ENCODE data around the gene RAI1. TPM values are rescaled to one million over a fixed set of nuclear protein-coding genes. Genes with fewer than 3 reads are reported as not detected.

The RAI1 gene
- total RNA-seq, 2 donors from 2014 or later, result 25.6 to 36.5 TPM

DNA sequence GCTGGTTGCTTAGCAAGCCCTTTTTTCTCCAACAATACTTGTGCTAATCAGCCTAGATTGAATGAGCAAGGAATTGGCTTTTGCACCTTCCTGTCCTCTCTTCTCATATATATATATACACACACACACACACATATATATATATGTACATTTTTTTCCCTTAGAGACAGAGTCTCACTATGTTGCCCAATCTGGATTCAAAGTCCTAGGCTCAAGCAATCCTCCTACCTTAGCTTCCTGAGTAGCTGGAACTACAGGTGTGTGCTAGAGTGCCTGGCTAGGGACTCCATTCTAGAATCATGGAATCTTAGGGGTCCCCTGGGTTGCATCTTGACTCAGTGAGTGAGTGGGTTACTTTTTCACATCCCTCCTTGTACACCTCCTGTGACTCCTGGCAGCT, 27.0 kb downstream of the RAI1 start:
- DNase-seq (ENCODE audit: low spot score), result no peak
- intact Hi-C loops (cut with DNase I), result no loop called here

- DNase-seq (ENCODE audit: low spot score), result no peak
- intact Hi-C loops (cut with DNase I), result no loop called here
These were observed 27.6 kb downstream of the RAI1 start for GRCh38 chr17:17708816-17709215.

DNA sequence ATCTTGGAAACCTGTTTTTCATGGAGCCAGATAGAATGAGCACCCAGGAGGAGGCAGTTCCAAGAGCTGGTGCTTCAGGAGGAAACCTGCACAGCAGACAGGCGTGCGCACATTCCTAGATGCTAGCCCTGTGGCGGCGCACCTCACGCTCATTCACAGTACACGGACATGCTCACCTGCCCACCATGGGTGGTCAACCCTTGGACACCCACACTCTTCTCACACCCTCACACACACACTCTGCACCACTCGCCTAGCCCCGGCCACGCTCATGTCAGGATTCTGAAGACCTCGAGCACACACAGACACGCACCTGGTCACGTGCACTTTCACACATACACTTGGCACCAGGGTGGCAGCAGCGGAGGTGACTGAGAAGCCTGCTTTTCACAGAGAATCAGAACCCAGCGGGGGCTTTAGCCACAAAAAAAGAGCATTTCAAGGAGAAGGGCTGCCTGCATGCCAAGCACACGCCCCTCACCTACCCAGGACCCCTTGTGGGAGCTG, 28.6 kb downstream of the RAI1 start:
- intact Hi-C loops (cut with DNase I), result no loop called here
- DNase-seq (ENCODE audit: low spot score), result no peak

GRCh38 chr17:17710355-17710727, 29.1 kb downstream of the RAI1 start:
- DNase-seq (ENCODE audit: low spot score), result no peak
- intact Hi-C loops (cut with DNase I), result no loop called here

DNA sequence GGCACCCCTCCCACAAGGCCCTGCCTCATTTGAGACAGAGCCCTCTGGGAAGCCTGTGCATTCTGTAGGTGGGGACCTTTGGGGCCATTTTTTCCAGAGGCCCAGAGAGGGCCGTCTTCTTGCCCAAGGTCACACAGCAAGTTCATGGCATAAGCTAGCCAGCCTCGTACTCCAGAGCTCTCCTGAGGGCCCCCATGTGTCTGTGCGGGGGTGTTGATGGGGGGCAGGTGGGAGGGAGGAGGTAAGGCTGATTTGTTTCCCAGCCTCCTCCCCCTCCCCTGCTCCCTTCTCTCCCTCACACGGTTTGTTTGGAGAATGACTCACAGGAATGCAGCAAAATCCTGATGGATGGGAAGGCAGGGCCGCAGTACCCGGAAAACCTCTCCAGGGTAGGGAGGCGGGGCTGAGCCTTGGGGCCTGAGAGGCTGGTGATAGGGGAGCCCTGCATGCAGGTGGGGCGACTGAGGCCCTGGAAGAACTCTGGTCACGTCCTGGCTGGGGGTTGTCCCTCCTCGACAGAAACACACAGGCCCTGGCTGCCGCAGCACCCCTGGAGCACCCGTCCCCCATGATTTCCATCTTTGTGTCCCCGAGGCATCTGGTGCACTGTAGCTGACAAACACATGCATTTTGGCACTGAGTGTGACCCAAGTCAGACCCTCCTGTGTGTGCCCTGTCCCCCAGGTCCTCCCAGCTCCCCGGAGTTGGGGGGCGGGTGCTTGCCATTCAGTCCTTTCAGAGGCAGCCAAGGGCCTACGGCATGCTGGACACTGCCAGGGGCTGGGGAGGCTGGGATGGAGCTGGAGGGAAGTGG, 29.7 kb downstream of the RAI1 start:
- intact Hi-C loops (cut with DNase I), result no loop called here
- DNase-seq (ENCODE audit: low spot score), result no peak

- DNase-seq (ENCODE audit: low spot score), result no peak
- intact Hi-C loops (cut with DNase I), result no loop called here
These were observed 30.4 kb downstream of the RAI1 start for GRCh38 chr17:17711641-17712162.

DNA sequence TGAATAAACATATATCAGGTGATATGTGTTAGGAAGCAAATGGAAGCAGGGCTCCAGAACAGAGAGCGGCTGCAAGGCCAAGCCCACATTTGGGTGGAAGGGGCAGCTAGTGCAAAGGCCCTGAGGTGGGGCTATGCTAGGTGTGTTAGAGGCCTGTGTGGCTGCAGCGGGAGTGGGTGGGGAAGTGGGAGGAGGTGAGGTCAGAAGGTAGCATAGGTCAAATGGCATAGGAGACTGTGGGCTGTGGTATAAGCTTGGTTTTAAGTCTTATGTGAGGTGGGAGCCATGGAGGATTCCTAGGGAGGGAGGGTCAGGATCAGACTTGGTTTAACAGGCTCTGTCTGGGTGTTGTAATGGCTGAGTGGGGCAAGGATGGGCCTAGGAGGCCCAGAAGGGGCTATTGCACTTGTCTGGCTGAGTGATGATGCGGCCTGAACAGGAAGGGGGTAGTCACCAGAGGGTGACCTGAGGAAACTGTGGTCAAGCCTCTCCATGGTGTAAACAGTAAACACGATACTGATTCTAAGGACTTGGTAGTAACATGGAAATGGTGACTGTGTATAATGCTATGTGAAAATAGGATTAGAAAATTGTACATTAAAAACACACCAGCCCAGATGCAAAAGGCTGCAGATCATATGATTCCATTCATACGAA, 31.1 kb downstream of the RAI1 start:
- DNase-seq (ENCODE audit: low spot score), result no peak
- intact Hi-C loops (cut with DNase I), result no loop called here

- peak; percentile 88 for DNase-seq (ENCODE audit: low spot score)
These were observed 32.6 kb downstream of the RAI1 start for GRCh38 chr17:17713839-17714238.

DNA sequence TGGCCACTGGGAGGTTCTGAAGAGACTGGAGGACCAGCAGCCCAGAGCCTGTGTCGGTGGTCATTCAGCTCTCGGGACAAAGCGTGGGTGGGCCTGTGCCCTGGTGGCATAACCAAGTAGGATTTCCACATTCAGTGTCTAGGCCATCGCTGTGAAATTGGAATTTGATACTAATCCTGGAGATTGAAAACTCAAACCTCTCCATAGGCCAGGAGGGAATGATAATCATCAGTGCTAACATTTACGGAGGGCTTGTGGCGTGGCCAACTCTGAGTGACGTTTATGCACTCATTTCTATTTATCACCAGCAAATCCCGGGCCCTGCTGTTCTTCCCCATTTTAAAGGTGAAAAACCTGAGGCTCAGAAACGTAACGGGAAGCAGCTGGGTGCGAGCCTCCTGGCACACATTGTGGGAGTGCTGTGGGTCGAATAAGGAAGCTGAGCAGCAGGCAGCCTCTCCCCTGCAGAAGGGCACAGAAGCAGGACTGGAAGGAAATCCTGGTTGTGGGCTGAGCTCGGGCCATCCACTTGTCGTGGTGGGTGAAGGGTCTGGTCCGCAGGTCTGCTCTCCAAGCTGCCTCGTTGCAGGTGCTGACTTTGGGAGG, 33.1 kb downstream of the RAI1 start:
- intact Hi-C loops (cut with DNase I), result no loop called here
- DNase-seq (ENCODE audit: low spot score), result no peak

More at GRCh38 chr17:17713839-17714238, 32.6 kb downstream of the RAI1 start:
- intact Hi-C loops (cut with DNase I), result no loop called here

- intact Hi-C loops (cut with DNase I), result no loop called here
These were observed 33.6 kb downstream of the RAI1 start for GRCh38 chr17:17714879-17715278.

DNA sequence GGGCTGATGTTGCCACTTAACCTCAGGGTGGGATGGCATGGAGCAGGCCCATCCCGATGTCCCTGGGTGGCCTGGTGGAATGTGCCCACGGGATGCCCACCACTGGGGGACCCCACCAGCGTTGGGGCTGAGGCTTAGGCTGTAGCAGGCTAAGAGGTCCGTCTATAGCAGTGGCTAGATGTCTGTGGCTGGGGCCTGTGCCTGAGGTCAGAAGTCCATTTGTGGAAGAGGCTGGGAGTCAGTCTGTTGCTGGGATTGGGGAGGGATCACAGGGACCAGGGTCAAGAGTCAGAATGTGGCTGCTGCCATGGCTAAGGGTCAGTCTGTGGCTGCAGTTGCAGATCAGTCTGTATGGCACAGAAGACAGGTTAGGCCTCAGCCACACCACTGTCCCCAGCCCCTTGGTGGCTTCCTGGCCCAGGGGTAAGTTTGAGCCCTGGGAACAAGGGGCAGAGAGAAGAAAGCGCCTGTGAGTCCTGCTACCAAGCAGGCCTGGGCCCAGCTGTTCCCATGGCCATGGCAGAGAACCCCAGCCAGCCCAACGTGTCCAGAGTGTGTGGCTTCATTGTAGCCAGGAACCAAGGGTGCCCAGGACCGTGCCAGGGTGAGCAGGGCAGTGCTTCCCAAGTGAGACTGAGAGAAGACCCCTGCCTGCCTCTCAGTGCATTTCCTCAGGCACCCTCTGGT, 35.7 kb downstream of the RAI1 start:
- intact Hi-C loops (cut with DNase I), result no loop called here
- no peak for DNase-seq (ENCODE audit: low spot score)

More at GRCh38 chr17:17714879-17715278, 33.6 kb downstream of the RAI1 start:
- no peak for DNase-seq (ENCODE audit: low spot score)

DNA sequence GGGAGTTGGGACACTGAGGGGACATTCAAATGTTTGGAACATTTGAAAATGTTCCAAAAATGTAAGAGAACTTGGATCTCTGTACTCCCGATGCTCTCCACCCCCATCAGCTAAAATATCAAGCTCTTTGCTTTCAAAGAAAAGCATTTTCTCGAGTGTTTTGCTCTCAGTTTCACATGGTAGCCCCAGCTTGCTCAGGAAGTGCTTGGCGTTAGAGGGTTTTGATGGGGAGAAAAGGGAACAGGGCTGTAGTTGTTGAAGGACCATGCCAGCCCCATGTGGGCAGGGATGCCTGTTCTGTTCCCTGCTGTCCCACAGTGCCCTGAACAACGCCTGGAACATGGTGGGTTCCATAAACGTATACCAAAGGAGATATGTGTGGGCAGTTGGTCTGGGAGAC, 37.0 kb downstream of the RAI1 start:
- intact Hi-C loops (cut with DNase I), result no loop called here
- no peak for DNase-seq (ENCODE audit: low spot score)

DNA sequence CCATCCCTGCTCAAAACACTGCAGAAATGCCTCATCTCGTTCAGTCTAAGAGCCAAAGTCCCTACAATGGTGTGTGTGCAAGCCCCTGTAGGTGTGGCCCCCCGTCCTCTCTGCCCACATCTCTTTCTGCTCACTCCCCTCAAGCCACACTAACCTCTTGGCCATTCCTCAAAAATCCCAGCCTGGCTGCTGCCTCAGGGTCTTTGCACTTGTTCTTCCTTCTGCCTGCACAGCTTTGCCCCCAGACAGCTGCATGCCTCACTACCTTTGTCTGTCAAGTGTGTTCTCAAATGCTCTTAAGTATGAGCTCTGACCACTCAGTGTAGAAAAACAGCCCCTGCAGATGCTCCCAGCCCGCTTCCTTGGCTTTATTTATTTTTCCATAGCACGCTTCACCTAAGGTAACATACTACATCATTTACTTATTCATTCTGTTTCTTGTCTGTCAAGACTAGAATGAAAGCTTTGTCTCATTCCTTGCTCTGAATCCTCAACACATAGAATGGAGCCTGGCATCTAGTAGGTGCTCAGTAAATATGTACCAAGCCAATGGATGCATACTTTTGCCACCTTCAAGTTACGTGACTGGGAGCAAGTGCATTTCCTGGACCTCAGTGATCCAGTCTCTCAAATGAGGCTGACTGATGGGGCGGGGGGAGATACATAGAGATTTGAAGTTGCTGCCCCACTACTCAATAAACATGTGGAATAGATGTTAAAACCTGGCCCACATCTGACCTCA, 38.1 kb downstream of the RAI1 start:
- no peak for DNase-seq (ENCODE audit: low spot score)

DNA sequence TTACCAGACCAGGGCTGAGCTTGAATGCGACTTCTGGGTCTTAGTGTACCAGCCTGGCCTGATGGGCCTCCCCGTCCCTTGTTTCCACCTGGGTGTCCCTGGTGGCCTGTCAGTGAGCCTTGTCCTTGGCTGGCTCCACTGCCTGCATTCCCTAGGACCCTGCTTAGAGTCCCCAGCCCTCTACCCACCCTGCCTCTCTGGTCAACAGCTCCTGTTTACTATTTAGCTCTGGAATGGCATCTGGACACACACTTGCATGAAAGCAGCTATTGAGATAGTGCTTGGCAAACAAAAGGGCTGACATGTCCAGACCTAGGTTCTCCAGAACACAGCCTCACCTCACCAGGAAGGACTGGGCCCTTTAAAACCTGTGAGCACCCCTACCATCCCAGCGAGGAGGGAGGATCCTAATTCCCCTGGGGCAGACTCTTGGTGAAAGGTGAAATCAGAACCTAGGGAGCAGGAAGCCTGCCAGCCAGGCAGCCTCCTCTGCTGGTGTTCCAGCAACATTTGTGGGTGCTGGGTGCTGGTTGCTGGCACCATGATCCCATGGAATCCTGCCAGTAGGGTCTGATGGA, 38.8 kb downstream of the RAI1 start:
- intact Hi-C loops (cut with DNase I), result loop anchor here in 1 of 2 donors (5.0 kb wide), 1 partner anchor 38 kb away; the partner anchor contains the start of gene RAI1
- DNase-seq (ENCODE audit: low spot score), result no peak

More for the DNA sequence above, 38.1 kb downstream of the RAI1 start:
- intact Hi-C loops (cut with DNase I), result no loop called here

- DNase-seq (ENCODE audit: low spot score), result no peak
- intact Hi-C loops (cut with DNase I), result loop anchor here in 1 of 2 donors (5.0 kb wide), 1 partner anchor 39 kb away; the partner anchor contains the start of gene RAI1
These were observed 39.9 kb downstream of the RAI1 start for GRCh38 chr17:17721140-17721668.

DNA sequence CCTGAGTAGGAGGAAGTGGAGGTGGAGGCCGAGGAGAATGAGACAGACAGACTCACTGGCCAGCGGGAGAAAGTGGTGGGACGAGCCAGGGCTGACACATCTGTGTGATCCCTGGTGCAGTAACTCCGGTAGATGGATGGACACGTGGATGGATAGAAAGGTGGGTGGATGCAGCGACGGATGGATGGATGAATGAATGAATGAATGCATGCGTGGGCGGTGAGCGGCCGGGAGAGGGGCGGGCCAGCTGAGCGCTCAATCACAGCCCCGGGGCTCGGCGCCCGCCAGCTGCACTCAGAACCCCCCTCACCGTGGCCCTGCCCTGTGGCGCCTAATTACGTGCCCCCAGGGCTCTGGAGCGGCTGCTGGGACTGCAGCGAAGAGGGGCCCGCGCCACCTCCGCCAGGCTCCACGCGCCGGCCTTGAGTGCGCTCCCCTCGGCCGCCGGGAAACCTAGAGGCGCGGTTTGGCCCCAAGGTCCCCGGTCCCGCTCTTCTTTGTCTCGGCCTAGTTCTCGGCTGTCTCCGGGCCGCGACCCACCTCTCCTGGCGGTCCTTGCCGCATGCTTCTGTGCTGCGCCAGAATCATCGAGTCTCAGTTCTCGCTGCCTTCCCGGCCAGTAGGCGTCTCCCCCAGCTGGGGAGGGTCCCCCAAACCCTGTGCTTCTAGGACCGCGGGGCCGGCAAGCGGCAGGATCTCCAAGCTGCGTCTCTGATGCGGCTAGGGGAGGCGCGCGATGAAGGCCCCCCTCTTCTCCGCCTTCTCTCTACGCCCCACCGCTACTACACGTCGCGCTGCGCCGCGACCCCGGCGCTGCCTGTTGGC, 41.0 kb downstream of the RAI1 start:
- DNase-seq (ENCODE audit: low spot score), result no peak
- intact Hi-C loops (cut with DNase I), result loop anchor here in 1 of 2 donors (5.0 kb wide), 1 partner anchor 40 kb away; the partner anchor contains the start of gene RAI1

- no peak for DNase-seq (ENCODE audit: low spot score)
- intact Hi-C loops (cut with DNase I), result loop anchor here in 1 of 2 donors (5.0 kb wide), 1 partner anchor 41 kb away; the partner anchor contains the start of gene RAI1
These were observed 41.7 kb downstream of the RAI1 start for GRCh38 chr17:17722906-17723353.

Measured in posterior vena cava (tissue), 2 donors.